NOMO-1 treated with DMSO at 0.1 percent for 48 hours (cell line): Measurements from ENCODE around the gene ICAM2.

Source experiments
- DNase-seq: peaks from one replicate; lab custom pipeline; 2025; ENCODE audit not compliant: unreplicated experiment; lab: John Stamatoyannopoulos, UW

Gene ICAM2

DNA sequence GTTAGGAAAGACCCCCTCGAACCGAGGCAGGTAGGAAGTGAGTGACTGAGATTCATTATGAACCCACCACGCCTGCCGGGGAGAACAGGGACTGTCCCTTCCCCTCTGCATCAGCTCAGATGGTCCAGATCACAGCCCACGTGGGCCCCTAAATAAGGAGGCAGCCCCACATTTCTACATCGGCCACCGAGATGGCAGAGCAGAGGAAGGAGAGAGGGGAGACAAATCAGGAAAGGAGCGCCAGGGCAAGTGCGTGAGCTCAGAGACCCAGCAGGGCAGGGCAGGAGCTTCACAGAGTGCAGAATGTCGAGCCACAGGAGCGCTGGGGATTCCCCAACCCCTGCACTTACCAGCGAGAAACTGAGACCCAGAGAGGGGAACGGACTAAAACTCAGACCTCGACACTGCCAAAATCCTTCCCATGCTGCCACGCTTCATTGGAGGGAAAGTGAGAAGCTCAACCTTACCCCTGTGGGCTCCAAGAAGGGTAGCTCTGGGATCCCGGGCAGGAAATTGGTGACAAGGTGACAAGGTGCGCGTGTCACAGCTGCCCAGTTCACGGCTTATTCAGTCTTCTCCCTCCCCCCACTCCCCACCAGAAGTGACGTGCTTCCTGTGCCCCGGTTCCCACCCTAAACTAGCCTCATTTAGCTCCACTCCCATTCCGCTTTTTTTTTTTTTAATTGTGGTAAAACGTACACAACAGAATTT lies at the start of gene ICAM2:
TSS of gene ICAM2 (minus strand) at position 578 of the 711 bp plus-strand sequence. CDS start 13,942 bp downstream, outside the sequence.
- DNase-seq, result peak; percentile 82

DNA sequence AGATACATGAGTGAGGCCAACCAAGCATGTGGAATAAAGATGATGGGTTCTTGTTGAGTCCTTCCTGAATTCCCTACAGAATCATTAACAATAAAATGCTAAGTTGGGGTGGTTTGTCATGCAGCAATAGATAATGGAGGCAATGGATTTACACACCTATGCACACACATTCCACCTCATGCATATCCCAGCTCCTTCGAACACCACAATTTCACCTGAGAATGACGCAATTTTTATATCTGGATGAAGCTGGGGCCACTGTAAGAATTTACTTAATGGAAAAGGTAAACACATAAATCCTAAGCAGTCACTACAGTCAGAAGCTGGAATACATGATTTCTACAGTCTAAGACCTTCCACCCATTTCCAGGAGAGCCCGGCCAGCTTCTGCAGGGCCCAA lies 49.8 kb upstream of the ICAM2 start:
- DNase-seq, result no peak

DNA sequence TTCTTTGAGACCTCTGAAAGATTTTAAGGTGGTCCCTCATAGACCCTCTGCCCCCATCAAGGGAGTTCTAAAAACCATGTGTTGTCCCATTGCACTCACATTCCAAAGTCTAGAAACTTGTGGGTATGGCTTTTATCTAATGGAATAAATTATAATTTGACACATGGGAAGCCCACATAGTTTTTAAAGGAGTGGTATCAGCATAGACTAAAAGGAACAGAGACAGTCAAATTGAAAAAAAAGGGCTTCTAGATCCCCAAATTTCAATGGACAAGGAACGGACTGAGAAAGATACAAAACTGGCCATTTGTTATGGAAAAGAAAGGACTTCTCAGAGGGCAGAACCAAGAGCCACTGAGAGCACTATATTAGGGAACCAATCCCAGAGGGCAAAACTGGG lies 48.7 kb upstream of the ICAM2 start:
- no peak for DNase-seq

DNA sequence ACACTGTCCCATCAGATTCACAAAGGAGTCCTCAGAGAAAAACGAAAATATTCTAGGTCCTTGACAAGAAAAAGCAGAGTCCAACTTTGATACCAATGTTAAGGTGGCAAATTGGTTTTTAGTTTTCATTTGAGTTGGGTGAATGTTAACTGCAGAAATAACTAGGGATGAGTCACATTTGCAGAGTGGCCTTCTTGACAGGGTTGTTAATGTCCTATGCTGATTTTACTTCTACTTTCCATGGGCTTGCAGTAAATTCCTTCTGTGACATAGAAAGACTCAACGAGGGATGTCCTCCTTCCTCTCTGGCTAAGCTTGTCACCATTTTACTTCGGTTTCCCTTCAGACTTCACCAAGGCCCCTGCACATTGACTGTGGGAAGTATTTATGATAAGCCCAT lies 47.2 kb upstream of the ICAM2 start:
- peak; percentile 43 for DNase-seq

DNA sequence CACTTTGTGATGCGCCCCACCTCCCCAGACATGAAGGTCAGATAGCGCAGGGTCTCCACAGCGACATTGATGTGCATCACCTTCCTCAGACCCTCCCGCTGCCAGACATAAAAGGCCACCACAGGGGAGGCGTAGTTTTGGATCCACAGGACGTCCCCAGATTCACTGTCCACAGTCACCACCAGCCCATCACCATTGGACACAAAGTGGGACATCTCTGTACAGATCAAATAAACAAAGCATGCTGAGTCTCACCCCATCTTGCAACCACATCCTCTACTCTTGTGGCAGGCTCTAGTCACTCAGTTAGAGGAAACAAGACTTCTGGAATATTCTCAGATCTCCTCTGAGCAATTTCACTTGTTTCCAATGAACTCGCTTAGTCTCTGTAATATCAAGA lies 46.3 kb upstream of the ICAM2 start:
- DNase-seq, result no peak

DNA sequence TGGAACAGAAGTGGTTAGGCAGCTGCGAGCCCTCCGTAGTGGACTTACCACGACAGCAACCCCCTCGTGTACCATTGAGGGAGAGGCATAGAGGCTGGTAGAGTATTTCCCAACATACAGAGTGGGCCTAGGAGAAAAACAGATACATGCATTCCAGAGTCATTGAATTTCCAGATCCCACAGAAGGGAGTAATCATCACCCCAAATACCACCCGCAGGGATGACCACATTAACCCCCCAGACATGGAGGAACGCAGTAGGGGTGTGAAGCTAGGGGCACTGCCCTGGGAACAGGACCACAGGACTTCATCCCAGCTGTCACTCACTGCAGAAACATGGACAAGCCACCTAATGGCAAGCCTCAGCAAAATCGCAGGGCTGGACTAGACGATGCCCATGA lies 44.7 kb upstream of the ICAM2 start:
- DNase-seq, result no peak

DNA sequence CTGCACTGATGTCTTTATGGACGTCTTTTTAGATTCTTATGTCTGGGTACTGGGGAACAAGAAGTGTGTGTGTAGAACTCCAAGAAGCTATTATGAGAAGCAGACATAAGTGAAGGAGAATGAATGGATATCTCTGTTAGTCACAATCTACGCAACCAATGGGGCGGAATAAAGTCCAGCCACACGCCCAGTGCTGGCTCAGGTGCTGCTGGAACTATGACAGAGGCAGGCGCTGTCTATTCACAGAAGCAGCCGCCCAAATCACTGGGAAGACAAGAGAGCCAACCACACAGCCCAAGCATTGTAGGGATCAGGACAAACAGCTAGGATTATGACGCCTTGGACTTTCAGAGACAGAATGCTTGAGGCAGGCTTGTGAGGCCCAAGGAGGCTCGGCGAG lies 43.9 kb upstream of the ICAM2 start:
- no peak for DNase-seq

DNA sequence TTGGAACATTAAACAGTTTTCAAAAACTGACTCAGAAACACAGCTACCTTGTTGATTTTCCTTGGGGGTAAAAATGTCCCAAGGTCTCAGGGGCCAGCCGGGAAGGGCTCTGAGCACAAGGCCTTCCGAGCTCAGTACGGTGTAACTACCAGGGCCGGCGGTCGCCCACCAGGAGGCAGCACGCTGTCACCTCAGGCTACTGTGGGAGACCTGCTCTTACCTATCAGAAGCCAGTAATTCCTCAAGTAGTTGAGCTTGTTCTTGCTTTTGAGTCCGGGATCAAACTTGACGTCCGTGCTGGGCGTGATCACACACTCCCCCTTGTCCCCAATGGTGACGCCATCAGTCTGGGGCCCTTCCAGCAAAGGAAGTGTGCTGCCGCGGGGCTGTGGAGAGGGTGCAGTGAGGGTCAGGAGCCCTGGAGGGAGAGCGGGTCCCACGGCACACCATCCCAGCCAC lies 43.4 kb upstream of the ICAM2 start:
- peak; percentile 12 for DNase-seq

DNA sequence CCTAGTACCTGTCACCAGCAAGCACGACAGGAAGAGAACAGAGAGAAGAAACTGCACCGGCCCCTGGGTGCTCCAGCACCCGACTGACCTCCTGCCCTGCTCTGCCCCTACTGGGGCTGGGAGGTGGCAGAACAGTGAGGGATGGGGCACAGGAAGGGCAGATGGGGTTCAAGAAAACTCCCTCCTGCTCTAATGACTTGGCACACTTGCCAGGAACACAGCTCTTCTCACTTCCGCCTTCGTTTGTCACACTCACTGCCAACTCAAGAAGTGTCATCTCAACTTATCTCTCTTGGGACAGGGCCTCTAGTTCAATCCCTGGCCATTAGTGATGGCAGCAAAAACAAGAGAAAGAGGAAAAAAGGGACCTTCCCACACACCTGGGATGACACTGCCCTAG lies 42.7 kb upstream of the ICAM2 start:
- no peak for DNase-seq

DNA sequence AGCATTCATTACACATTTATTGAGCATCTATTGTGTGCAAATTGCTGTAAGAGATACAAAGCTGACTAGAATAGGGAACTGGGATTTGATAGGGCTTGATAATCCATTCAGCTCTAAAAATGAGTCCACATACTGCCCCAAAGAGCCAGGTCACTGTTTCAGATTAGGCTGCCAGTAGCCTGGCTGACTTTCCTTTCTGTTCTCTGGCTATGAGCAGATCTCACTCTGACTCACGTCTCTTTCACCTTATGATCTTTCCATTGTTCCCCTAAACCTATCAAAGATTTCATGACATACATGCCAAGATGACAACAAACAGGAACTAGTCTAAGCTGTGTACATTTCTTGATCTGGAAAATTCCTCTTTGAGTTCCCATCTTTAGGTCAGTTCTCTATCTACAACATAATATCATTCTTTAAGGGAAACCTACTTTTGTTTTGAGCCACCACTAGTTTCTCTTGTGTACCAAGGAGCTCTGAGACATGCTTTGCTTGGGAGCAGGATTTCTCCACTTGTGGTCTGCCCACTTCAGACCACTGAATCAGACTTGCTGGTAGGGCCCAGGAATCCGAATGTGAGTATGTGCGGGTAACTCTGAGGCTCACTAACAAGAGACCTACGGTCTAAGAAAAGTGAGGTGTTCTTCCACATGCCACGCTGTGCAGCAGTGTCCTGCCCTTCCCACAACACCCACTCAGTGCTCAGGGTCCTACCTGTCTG lies 40.9 kb upstream of the ICAM2 start:
- no peak for DNase-seq

DNA sequence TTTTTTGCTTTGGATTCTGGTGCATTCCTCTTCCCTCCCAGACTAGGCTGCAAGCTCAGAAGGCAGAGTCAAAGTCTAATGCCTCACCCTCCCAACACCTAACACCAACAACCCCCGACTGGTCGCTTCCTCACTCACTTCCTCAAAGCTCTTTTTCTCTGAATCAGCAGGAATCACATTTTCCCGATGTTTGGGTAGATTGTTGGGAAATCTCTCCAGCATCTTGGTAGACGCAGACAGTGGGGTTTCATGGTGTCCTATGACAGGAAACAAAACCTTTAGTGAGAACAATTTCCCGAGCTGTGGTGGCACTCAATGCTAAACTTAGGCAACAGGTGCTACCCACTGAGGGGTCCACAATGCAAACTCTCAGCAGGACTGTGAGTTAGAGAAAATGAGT lies 39.9 kb upstream of the ICAM2 start:
- no peak for DNase-seq

DNA sequence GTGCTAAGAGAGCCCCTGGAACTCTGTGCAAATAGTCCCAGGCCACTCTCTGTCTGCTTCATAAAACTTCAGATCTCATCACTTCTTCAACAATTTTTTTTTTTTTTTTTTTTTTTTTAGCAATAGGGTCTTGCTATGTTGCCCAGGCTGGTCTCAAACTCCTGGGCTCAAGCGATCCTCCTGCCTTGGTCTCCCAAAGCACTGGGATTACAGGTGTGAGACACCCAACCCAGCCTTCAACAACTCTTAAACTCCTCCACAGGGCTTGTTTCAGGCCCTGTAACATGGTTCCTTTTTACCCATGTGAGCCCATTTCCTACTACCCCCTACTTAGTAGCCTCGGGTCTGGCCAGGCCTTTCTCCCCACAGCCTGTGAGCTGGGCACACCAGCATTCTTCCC lies 39.3 kb upstream of the ICAM2 start:
- no peak for DNase-seq

DNA sequence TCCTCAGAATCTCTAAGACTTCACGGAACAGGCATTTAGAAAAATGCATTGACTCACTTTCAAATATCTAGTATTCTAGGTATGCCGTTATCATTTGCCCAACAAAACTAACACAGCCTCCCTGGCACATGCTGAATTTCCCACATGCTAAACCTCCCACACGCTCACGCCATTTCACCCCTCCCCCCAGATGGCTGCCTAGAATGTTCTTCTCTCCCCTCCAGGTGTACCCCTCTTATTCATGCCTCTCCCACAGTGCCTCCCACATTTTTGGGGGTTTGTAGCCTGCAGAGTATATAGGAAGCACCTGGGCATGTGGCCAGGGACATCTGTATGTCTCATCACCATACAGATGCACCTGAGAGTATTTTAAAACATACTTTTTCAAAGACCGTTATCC lies 38.2 kb upstream of the ICAM2 start:
- DNase-seq, result no peak

DNA sequence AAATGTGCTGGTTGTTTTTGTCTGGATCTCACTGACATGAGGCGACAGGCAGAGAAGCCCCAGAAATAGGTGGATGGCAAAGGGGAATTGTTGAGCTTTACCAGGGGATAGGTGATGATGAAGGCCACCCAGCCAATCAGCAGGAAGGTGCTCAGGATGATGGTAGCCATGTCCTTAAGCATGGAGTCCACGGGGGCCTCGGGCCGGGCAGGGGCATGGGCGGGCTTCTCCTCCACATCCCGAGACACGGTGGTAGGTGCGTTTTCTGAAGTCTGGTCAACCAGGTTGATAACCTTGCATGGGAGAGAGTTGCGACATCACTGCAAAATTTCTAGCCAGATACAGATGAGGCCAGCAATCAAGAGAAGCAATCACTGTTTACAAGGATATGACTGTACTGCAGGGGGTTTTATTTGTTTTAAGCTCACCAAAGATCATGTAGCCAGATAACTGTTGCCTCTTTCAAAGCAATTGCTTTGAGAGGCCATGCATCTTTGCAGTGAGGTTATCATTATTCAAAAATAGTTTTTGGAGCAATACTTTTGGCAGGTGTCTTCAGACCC lies 37.3 kb upstream of the ICAM2 start:
- DNase-seq, result no peak

DNA sequence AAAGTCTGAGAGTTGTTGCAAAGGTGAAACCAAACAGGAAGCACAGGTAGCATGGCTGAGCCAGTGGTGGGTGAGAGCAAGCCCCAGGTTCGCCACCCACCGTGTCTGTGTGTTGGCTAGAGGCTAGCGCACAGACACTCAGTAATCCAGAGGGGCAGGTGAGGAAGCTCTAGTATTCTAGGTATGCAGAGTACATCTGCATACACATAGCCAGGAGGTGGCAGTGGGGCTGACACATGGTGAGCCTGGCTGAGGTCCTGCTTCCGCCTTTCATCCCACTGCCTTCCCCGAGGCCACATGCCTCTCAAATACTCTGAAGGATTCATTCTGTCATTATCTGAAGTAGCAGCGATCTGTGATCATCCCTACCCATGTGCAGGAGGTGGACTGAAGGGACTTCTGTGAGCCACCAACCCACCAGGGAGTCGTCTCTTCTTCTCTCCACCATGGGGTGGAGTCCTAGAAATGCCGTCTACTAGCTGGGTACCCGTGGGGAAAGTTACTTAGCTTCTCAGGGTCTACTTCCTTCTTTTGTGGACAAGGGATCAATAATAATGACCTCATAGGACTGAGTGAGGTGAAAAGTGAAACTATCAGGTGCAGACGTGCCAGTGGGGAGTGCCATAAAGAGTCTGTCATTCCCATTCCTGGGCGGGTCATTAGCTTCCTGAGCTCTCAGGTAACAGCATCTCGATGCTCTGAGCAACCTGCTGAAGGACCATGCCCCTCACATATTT lies 36.0 kb upstream of the ICAM2 start:
- peak; percentile 58 for DNase-seq

DNA sequence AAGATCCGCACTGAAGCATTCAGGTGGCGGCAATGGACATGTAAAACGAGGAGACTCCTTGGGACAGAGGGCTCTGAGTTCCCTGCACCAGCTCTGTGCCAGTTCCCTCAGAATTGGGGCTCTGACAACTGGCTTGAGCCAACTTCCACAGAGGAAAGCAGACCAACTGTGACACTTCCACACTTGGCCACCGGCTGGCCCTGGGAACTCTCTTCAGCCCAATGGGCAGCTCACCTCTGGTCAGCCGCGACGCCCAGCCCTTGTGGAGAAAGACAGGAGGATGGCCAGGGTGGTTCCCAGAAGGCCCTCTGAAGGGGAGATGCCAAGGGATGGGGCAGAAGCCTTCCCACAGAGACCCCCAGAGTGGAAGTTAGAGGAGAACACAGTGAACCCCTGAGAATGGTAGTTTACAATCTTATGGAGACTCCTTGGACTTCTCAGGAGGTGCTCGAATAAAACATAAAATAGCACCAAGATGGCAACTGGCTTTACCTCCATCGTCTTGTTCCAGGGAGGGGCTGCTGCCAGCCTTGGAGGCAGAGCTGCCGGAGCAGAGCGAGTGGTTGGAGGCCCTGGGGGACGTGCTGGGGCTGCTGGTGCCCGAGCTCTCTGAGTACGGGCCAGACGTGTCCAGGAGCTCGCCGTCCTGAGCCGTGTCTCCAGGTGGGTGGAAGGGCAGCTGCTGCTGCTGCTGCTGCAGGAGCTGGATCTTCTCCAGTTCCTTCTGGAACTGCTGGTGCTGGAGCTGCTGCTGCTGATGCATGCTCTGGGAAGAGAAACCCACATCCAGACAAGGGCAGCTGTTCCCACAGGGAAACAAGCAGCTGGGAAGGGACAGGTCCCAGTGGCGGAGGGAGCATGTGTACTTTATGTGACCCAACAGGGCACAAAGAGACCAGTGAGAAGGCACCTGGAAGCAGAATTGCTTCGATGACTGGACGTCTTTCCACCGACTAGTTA lies 35.0 kb upstream of the ICAM2 start:
- DNase-seq, result no peak

DNA sequence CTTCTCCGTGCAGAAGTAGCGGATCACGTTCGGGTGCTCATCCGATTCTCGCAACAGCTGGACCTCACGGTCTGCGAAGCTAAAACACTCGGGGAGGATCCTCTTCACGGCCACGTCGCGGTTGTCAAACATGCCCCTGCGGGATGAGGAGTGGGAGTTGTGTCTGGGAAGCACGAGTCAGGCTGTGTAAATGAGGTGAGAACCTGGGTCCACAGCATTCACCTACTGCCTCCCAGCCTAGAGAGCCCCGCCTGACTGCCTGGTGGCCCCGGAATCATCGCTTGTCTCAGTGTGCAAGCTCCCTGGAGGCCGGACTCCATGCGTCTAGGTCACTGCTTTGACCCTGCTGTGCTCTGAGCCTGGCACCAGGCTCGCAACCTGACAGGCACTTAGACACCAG lies 33.9 kb upstream of the ICAM2 start:
- no peak for DNase-seq

DNA sequence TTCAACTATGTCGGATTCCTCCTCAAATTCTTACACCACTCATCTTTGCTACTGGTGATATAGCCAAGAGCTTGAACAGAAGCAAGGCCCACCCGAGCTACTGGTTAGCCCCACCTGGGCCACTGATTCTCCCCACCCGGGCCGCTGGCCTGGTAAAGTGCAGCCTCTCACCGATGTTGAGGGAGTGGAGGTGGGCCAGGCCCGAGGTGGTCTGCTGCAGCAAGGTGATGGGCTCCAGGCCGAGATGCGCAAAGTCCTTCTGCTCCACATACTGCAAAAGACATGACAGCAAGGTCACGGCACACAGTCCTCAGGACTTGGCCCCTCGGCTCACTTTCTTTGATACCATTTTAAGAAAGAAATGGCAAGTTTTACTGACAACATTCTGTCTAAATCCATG lies 32.7 kb upstream of the ICAM2 start:
- DNase-seq, result no peak

DNA sequence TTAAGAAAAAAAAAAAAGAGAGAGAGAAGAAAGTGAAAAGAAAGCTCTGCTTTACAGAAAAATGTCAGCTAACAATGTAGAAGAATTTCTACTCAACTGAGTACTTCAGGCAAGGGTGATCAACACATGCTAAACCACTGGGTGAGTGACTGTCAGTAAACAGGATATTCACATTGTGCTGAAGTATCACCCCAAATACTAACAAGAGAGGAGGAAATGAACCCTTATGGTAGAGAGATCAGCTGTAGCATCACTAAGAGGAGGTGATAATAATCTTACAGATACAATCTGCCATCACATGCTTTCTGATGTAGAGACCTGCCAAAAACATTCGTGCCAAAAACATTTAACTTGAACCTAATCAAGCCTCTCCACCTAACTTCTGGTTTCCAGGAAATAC lies 30.7 kb upstream of the ICAM2 start:
- DNase-seq, result no peak

DNA sequence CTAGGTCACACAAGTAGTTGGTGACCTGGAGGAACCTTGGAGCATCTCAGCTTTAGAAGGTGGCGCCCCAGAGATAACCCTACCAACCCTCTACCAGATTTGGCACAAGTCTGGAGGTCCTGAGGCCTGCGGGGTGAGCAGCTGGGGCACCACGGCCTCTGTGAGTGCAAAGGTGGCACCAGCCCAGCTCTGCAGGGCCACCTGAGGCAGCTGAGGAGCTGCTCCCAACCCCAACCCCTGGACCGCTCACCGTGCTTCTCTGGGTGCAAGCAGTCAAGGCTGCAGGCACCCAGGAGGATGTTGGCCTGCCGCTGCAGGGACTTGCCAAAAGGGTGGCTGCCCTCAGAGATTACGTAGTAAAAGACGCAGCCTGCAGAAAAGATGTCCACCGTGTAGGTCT lies 28.4 kb upstream of the ICAM2 start:
- no peak for DNase-seq

DNA sequence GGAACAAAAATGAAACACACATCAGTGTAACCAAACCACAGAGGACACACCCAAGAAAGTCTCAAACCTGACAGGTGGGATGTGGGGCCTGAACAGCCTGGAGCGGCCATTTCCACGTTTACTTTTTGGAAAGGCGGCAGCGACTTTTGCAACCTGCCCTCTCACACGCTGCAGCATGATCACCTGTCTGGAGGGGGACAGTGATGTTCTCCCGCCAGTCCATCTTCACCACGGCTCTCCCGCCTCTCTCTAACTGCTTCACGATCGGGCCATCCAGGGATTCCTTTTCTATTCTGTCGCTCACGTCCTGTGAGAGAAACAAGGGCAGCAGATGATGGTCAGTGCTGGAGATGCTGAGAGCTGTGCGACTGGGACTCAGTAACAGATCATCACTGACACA lies 24.7 kb upstream of the ICAM2 start:
- no peak for DNase-seq
